Measurements from ENCODE around the gene SCNN1G. TPM values are rescaled to one million over a fixed set of nuclear protein-coding genes. Genes with fewer than 3 reads are reported as not detected.
A peak's percentile ranks its signal among the peaks of the same experiment; 100 is the strongest.

Gene SCNN1G
- total RNA-seq, 3 donors from 2014 or later: 1.9 to 52.4 (median 4.2) TPM

GRCh38 chr16:23182206-23182678 is 303 bp upstream of the SCNN1G start:
- Histone ChIP-seq H3K9me3 (no peaks in the 10 kb centered on the region), H3K4me3 (no peak overlapping the region), H3K36me3 (ENCODE audit: low read depth) (no peaks in the 10 kb centered on the region), H3K4me1 (ENCODE audit: low read depth) (peaks cover 13% of the 10 kb centered on the region)
- DNase-seq (peak; percentile 89 to 97 (median 93)), ATAC-seq (peak; percentile 99)
- intact Hi-C loops (cut with DNase I, micrococcal nuclease): loop anchor here (1.0 to 2.0 kb wide), 2 partner anchors 252 to 253 kb away; no protein-coding TSS in a partner anchor
- TF ChIP-seq, protein P1, sequence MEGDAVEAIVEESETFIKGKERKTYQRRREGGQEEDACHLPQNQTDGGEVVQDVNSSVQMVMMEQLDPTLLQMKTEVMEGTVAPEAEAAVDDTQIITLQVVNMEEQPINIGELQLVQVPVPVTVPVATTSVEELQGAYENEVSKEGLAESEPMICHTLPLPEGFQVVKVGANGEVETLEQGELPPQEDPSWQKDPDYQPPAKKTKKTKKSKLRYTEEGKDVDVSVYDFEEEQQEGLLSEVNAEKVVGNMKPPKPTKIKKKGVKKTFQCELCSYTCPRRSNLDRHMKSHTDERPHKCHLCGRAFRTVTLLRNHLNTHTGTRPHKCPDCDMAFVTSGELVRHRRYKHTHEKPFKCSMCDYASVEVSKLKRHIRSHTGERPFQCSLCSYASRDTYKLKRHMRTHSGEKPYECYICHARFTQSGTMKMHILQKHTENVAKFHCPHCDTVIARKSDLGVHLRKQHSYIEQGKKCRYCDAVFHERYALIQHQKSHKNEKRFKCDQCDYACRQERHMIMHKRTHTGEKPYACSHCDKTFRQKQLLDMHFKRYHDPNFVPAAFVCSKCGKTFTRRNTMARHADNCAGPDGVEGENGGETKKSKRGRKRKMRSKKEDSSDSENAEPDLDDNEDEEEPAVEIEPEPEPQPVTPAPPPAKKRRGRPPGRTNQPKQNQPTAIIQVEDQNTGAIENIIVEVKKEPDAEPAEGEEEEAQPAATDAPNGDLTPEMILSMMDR (IDR thresholded peaks at IDR 0.05): peak; percentile 98

DNA sequence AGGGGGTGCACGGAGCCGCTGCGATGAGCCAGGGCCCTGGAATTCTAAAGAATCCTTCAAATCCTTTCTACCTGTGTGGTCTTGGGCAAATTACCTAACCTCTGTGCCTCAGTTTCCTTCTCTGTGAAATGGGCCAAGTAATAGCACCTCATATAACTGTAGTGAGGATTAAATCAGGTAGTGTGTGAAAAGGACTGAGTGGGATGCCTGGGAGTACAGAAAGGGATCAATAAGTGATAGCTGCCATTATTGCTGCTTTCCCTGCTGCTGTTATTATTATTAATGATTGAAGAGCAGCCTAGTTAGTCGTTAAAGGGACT is 958 bp downstream of the SCNN1G start:
- peaks cover 13% of the 10 kb centered on the region for H3K4me1 ChIP-seq (ENCODE audit: low read depth)

DNA sequence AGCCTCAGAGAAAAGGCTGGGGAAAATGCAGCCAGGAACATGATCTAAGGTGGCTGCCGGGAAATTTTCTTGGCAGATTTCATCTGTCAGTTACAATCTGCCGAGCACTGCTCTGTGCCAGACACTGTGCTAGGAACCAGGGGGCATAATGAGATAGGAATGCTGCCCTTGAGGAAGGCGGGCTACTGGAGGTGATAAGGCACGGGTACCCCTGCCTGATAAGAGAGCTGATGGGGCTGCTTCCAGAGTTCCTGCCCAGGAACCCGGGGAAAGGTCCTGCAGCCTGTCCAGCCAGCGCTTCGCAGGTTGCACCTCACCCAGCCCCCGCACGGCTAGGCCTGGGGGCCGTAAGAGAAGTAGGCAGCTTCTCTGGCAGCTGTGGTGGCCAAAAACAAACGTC is 3.1 kb downstream of the SCNN1G start:
- Histone ChIP-seq H3K4me1 (ENCODE audit: low read depth) (peaks cover 13% of the 10 kb centered on the region), H3K9me3 (no peaks in the 10 kb centered on the region), H3K4me3 (no peak overlapping the region), H3K36me3 (ENCODE audit: low read depth) (no peaks in the 10 kb centered on the region)
- no peak for ATAC-seq
- TF ChIP-seq, protein P1 (IDR thresholded peaks at IDR 0.05): no peak
- intact Hi-C loops (cut with DNase I, micrococcal nuclease): no loop called here
- DNase-seq: no peak

More for the DNA sequence above, 958 bp downstream of the SCNN1G start:
- ATAC-seq: no peak
- no peak for DNase-seq
- TF ChIP-seq, protein P1 (IDR thresholded peaks at IDR 0.05): no peak
- intact Hi-C loops (cut with DNase I, micrococcal nuclease): loop anchor here in 1 of 2 donors (2.0 kb wide), 1 partner anchor 251 kb away; no protein-coding TSS in a partner anchor
- H3K9me3 ChIP-seq: no peaks in the 10 kb centered on the region
- H3K4me3 ChIP-seq: no peak overlapping the region
- no peaks in the 10 kb centered on the region for H3K36me3 ChIP-seq (ENCODE audit: low read depth)

DNA sequence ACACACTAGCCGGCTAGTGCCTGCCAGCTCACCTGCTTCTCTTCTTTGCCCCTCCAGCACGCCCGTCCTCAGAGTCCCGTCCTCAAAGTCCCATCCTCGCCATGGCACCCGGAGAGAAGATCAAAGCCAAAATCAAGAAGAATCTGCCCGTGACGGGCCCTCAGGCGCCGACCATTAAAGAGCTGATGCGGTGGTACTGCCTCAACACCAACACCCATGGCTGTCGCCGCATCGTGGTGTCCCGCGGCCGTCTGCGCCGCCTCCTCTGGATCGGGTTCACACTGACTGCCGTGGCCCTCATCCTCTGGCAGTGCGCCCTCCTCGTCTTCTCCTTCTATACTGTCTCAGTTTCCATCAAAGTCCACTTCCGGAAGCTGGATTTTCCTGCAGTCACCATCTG is 3.6 kb downstream of the SCNN1G start:
- no peak for ATAC-seq
- TF ChIP-seq, protein P1 (IDR thresholded peaks at IDR 0.05): no peak
- intact Hi-C loops (cut with DNase I, micrococcal nuclease): no loop called here

GRCh38 chr16:23187341-23187740 is 4.8 kb downstream of the SCNN1G start:
- ATAC-seq: no peak
- H3K4me1 ChIP-seq (ENCODE audit: low read depth): peaks cover 13% of the 10 kb centered on the region
- H3K36me3 ChIP-seq (ENCODE audit: low read depth): no peaks in the 10 kb centered on the region
- H3K9me3 ChIP-seq: no peaks in the 10 kb centered on the region
- DNase-seq: no peak
- intact Hi-C loops (cut with DNase I, micrococcal nuclease): no loop called here
- no peak overlapping the region for H3K4me3 ChIP-seq
- TF ChIP-seq, protein P1 (IDR thresholded peaks at IDR 0.05): no peak

More for the DNA sequence above, 3.6 kb downstream of the SCNN1G start:
- Histone ChIP-seq H3K4me1 (ENCODE audit: low read depth) (peaks cover 13% of the 10 kb centered on the region), H3K9me3 (no peaks in the 10 kb centered on the region), H3K36me3 (ENCODE audit: low read depth) (no peaks in the 10 kb centered on the region), H3K4me3 (no peak overlapping the region)
- no peak for DNase-seq

GRCh38 chr16:23188911-23189310 is 6.4 kb downstream of the SCNN1G start:
- intact Hi-C loops (cut with DNase I, micrococcal nuclease): no loop called here
- Histone ChIP-seq H3K9me3 (no peaks in the 10 kb centered on the region), H3K4me3 (no peak overlapping the region), H3K4me1 (ENCODE audit: low read depth) (peaks cover 5% of the 10 kb centered on the region), H3K36me3 (ENCODE audit: low read depth) (no peaks in the 10 kb centered on the region)
- TF ChIP-seq, protein P1 (IDR thresholded peaks at IDR 0.05): no peak
- ATAC-seq (no peak), DNase-seq (no peak)

All from mucosa of descending colon (tissue), 3 donors.